ENCODE data around the gene ATP6V1D. TPM values are rescaled to one million over a fixed set of nuclear protein-coding genes. Genes with fewer than 3 reads are reported as not detected.

The ATP6V1D gene
- total RNA-seq, 2 donors from 2014 or later, result 105 to 144 TPM

- ATAC-seq (no peak), DNase-seq (no peak)
- intact Hi-C loops (cut with DNase I), result no loop called here
Measured at GRCh38 chr14:67313153-67313552, 46.5 kb downstream of the ATP6V1D start.

- intact Hi-C loops (cut with DNase I), result no loop called here
- DNase-seq (no peak), ATAC-seq (no peak)
Measured at GRCh38 chr14:67311868-67312267, 47.7 kb downstream of the ATP6V1D start.

Other genes with a start within 250 kb of the ATP6V1D start
- gene GARIN2, start 170.4 kb downstream of the ATP6V1D start, total RNA-seq, result not detected
- 10 to 100 TPM; 13.7 to 15.9 TPM for gene PALS1, start 118.4 kb downstream of the ATP6V1D start, total RNA-seq
- gene EIF2S1, start 524 bp upstream of the ATP6V1D start, total RNA-seq, result 10 to 100 TPM; 79.3 to 96.4 TPM
- under 1 TPM; 0.35 to 0.76 TPM for gene PLEK2, start 52.4 kb upstream of the ATP6V1D start, total RNA-seq
- 1 to 10 TPM; 1.5 to 6.5 TPM for gene TMEM229B, start 128.9 kb upstream of the ATP6V1D start, total RNA-seq
- 1 to 10 TPM; 3.6 to 5.5 TPM for gene PLEKHH1, start 173.5 kb upstream of the ATP6V1D start, total RNA-seq
- gene PIGH, start 240.5 kb upstream of the ATP6V1D start, total RNA-seq, result 10 to 100 TPM; 13.0 to 14.2 TPM

All from left cardiac atrium (tissue), 4 donors.